ENCODE data around the gene NF1.
"Not testable (repeated sequence)": the region's sequence is repeated elsewhere in the genome, so short reads cannot be mapped to it uniquely, and the experiment has no call there.

The NF1 gene

GRCh38 chr17:31132977-31133376 lies 38.2 kb downstream of the NF1 start:
- no peak for DNase-seq (ENCODE audit: low spot score)

DNA sequence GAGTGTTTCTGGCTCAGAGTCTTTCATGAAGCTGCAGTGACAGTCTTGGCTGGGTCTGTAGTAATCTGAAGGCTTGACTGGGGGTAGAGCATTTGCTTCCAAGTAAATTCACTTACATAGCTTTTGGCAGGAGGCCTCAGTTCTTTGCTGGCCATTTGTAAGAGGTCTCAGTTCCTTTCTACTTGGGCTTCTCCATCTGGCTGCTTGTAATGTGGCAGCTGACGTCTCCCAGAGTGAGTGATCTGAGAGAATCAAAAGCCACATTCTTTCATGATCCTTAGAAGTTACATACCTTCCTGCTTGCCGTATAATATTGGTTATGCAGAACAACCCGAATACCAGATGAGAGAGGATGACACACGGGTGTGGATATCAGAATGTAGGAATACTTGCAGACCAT lies 39.8 kb downstream of the NF1 start:
- DNase-seq (ENCODE audit: low spot score): no peak

- no peak for DNase-seq (ENCODE audit: low spot score)
These were observed 41.5 kb downstream of the NF1 start for GRCh38 chr17:31136319-31136718.

DNA sequence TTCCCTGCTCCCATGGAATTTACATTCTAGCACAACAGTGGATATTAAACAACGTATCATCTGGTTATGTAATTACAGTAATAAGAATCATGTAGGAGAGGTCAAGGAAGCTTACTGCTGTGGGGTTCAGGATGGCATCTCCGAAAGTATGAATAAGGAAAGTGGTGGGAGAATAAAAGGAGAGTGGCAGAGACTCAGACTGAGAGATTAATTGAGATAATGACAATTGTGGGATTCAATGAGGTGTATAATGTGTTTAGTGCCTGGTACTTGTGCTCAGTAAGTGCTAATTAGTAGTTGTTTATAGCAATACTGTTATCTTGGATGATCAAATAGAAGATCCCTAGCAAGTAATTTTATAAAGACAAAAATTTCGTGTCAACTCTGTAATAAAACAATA lies 45.3 kb downstream of the NF1 start:
- no peak for DNase-seq (ENCODE audit: low spot score)

GRCh38 chr17:31144428-31144827 lies 49.7 kb downstream of the NF1 start:
- no peak for DNase-seq (ENCODE audit: low spot score)

- no peak for DNase-seq (ENCODE audit: low spot score)
These were observed 50.1 kb downstream of the NF1 start for GRCh38 chr17:31144836-31145235.

DNA sequence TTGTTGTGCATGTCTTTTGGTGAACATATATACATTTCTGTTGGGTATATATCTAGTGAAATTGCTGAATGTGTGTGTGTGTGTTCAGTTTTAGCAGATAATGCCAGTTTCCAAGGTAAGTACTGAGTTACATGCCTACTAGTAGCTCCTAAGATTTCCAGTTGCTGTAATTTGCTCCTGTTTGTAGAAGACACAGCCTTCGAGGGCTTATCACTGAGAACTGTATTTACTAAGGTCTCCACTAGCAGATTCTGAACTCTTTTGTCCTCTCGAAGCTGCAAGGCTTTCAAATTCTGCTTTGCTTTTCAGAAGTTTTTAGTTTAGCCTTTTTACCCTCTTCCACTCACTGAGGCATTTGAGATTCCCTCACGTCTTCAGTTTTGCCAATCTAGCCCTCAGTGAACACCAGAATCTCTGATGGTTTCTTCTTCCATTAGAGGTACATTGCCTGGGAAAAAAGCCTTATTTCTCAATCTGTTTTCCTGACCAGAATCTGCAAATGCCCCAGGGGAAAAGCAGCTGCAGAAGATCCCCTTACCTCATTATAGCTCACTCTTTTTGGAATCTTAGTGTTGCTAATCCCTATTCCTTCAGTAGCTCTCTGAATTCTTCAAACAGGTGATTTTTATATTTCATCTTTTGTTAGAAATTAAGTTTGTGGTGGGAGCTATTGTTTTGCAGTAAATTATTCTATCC lies 52.9 kb downstream of the NF1 start:
- DNase-seq (ENCODE audit: low spot score): no peak

DNA sequence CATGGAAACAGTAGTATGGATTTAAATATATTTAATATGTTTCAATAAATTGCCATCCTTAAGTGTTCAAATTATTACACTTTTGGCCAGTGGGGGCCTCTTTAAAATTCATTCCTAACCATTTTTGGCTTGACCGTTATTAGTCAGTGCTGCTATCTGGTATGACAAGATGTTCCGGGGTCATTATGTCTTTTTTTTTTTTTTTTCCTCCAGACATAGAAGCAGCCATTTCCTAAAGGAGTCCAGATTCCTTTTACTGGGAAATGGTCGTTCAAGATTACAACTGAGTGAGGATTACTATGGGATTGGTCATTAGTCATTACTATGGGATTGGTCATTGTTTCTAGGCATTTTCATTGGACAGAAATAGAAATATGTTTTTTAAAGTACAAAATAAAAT lies 53.4 kb downstream of the NF1 start:
- DNase-seq (ENCODE audit: low spot score): no peak

DNA sequence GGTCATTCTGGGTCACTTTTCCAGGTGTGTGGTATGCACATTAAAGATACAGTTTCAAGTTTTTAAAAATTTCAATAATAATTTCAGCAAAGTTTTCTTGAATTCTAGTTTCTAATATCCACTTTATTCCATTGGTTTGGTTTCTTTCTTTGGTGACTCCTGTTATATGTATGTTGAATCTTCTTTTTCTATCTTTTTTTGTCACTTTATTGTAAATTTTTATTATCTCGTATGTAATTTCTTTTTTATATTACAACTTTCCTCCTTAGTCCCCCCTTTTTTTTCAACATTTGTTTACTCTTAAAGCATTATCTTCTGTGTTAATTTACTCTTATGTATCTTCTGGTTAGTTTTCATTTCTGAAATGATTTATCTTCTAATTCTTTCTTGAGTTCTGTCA lies 57.5 kb downstream of the NF1 start:
- DNase-seq (ENCODE audit: low spot score): no peak

GRCh38 chr17:31155208-31155810 lies 60.5 kb downstream of the NF1 start:
- no peak for DNase-seq (ENCODE audit: low spot score)

DNA sequence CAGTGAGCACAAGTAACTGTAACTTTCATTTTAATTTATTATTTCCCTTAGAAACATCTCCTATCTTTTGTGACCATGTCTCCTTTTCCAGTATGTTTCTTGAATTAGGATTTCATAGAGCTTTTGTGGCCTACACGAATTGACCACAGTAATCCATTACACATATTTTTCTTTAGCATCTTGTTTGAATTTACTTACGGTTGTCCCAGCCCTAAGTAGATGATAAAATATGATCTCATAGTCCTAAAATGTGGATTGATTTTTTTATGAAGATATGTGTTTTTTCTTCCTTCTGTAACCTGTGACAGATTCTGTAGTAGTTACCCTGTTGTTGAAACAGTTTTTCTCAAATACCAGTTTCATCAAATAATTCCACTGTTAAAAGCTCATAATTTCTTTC lies 61.5 kb downstream of the NF1 start:
- no peak for DNase-seq (ENCODE audit: low spot score)

DNA sequence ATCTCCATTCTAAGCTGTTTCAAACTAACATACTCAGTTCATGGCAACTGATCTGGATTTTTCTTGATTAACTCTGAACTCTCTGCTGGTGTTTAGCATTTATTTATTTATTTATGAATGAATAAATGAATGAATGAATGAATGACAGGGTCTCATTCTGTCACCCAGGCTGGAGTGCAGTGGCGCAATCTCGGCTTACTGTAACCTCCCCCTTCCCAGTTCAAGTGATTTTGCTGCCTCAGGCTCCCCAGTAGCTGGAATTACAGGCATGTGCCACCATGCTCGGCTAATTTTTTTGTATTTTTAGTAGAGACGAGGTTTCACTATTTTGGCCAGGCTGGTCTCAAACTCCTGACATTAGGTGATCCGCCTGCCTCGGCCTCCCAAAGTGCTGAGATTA lies 62.1 kb downstream of the NF1 start:
- DNase-seq (ENCODE audit: low spot score): not testable (repeated sequence)

DNA sequence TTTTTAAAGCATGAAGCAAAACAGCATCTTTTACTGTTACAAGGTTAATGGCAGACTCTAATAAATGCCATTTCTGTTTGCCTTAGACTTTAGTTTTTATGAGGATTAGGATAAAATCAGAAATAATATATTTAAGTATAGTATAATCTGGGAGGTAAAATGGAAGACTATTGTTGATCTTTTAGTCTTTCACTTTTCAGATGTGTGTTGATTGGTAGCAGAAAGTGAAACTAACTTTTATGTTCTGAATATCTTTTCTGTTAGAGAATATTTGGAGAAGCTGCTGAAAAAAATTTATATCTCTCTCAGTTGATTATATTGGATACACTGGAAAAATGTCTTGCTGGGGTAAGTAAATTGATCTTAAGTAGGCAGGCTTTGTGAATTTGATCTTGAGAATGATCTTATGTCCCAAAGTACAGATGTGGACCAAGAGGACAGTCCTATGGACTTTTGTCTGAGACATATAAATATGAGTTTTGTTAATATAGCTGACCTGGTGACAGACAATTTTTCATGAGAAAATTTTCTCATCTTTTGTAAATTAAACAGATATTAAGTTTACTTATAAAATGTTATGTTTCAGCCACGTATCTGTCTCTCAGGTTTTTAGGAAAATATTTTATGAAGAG lies 64.1 kb downstream of the NF1 start:
- DNase-seq (ENCODE audit: low spot score): no peak

- no peak for DNase-seq (ENCODE audit: low spot score)
These were observed 68.5 kb downstream of the NF1 start for GRCh38 chr17:31163091-31163781.

DNA sequence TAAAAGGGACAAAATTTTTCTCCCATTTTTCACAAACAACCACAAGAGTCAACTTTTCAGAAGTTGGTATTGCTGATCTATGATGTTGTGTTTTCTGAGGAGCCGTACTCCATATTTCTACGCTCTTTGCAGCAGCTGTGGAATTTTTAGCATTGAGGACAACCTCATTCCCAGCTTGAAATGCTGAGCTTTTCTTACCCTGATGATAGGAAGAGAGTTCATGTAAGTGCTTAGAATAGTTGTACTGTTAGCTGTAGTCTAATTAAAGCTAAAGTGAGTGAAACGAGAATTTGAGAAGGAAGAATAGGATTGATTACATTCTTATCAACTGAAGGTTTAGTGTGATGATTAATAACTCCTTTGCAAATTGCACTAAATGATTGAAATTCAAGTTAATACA lies 72.3 kb downstream of the NF1 start:
- no peak for DNase-seq (ENCODE audit: low spot score)

DNA sequence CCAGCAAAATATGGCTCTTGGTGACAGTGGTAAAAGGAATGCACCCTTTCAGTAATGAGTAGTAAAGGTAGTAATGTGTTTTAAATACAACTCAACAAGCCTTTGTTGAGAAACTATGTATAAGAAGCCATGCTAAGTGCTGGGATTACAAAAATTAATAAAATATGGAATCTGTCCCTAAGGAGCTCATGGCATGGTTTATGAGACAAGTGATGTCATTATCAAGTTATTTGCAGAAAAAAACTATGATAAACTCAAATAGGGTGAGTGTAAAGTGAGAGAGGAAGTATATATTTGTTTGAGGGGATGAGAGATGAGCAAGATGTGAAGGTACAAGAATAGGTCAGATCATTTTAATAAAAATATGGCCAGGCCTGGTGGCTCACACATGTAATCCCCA lies 76.9 kb downstream of the NF1 start:
- DNase-seq (ENCODE audit: low spot score): no peak

DNA sequence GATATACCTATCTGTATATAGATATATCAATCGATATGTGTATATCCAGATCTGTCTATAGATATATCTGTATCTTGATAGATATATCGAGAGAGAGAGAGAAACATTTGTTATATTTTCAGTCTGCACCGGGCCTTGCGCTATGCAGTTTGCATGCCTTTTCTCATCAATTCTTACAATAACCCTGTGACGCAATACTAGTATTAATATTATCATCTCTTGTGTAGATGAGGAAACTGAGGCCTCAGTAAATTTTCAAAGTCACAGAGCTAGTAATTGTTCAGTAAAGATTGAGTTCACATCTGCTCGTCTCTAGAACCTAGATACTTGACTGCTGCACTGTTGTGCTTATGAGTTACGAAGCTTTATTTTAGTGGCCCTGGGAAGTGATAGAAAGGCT lies 77.6 kb downstream of the NF1 start:
- no peak for DNase-seq (ENCODE audit: low spot score)

- DNase-seq (ENCODE audit: low spot score): no peak
These were observed 79.4 kb downstream of the NF1 start for GRCh38 chr17:31174215-31174614.

- no peak for DNase-seq (ENCODE audit: low spot score)
These were observed 80.5 kb downstream of the NF1 start for GRCh38 chr17:31175237-31175636.

GRCh38 chr17:31176143-31176542 lies 81.4 kb downstream of the NF1 start:
- DNase-seq (ENCODE audit: low spot score): not testable (repeated sequence)

GRCh38 chr17:31178951-31179350 lies 84.2 kb downstream of the NF1 start:
- not testable (repeated sequence) for DNase-seq (ENCODE audit: low spot score)

DNA sequence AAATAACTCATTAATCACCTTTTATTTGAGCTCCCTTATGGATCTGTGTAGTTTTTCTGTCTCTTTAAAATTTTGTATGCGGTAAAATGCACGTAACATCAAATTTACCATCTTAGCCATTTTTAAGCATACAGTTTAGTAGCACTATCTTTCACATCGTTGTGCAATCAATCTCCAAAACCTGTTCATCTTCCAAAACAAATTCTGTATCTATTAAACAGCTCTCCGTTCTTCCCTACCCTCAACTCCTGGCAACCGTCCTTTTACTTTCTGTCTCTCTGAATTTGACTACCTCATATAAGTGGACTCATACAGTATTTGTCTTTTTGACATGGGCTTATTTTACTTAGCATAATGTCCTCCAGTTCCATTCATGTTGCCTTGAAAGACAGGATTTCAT lies 100.5 kb downstream of the NF1 start:
- no peak for DNase-seq (ENCODE audit: low spot score)

- no peak for DNase-seq (ENCODE audit: low spot score)
These were observed 103.2 kb downstream of the NF1 start for GRCh38 chr17:31198026-31198425.
